Stimulated activated CD8-positive, alpha-beta memory T cell treated with anti-CD3 and anti-CD28 coated beads, Interleukin-7, amount 100 ng/mL, for 1 hour (primary cell): ENCODE measurements around the gene IVNS1ABP.
"Not testable (repeated sequence)": the region's sequence is repeated elsewhere in the genome, so short reads cannot be mapped to it uniquely, and the experiment has no call there.

ENCODE experiments used
- DNase-seq, 2 donors: peaks; one replicate each; pipeline ENCODE4 v3.0.0-alpha.2; 2020; ENCODE audit warnings: low read depth in 2 of 2

Gene IVNS1ABP

GRCh38 chr1:185257116-185257949 is 59.7 kb downstream of the IVNS1ABP start:
- DNase-seq = not testable (repeated sequence)

- DNase-seq = not testable (repeated sequence)
These were observed 61.4 kb downstream of the IVNS1ABP start for GRCh38 chr1:185255595-185255994.

- not testable (repeated sequence) for DNase-seq
These were observed 64.6 kb downstream of the IVNS1ABP start for GRCh38 chr1:185252404-185252803.

- DNase-seq = not testable (repeated sequence)
These were observed 65.1 kb downstream of the IVNS1ABP start for GRCh38 chr1:185251928-185252327.

- DNase-seq = no peak
These were observed 67.0 kb downstream of the IVNS1ABP start for GRCh38 chr1:185250063-185250462.

- DNase-seq = no peak
These were observed 67.5 kb downstream of the IVNS1ABP start for GRCh38 chr1:185249563-185249962.
